Natural killer cell (primary cell): ENCODE data around the gene PIM1. TPM values are rescaled to one million over a fixed set of nuclear protein-coding genes. Genes with fewer than 3 reads are reported as not detected.

Experiments used
- ATAC-seq, 3 donors: fragments of 150-1000 bp in 2 of 3; fragments of 200-7000 bp in 1 of 3; cut with Tn5 transposase; 1 replicate in 1 of 3; 2 replicates in 2 of 3; pipeline ENCODE4 v1.10.0; 2021; ENCODE audit warnings: mild to moderate bottlenecking in 2 of 3, moderate library complexity in 2 of 3
- DNase-seq, 2 donors: peaks; one replicate each; pipeline versions ENCODE4 v3.0.0 to v3.0.0-alpha.2; 2013 to 2021; ENCODE audit warnings: mixed read lengths in 1 of 2
- H3K27ac ChIP-seq: one replicate; pipeline ENCODE4 v1.5.1; 2013; ENCODE audit warnings: mild to moderate bottlenecking, low read length
- H3K27me3 ChIP-seq: one replicate; pipeline ENCODE4 v1.6.1; 2013; ENCODE audit warnings: low read length; ENCODE audit not compliant: control insufficient read depth, insufficient read depth
- H3K36me3 ChIP-seq: one replicate; pipeline ENCODE4 v1.6.1; 2013; ENCODE audit warnings: low read length; ENCODE audit not compliant: control insufficient read depth, insufficient read depth
- H3K4me1 ChIP-seq: one replicate; pipeline ENCODE4 v1.6.1; 2013; ENCODE audit warnings: low read length; ENCODE audit not compliant: control insufficient read depth, insufficient read depth
- H3K4me3 ChIP-seq: one replicate; pipeline ENCODE4 v1.5.1; 2013; ENCODE audit warnings: low read length
- H3K9me3 ChIP-seq: one replicate; pipeline ENCODE4 v1.6.1; 2013; ENCODE audit warnings: low read length; ENCODE audit not compliant: control insufficient read depth, insufficient read depth
- H3K27ac Mint-ChIP-seq, 2 donors: one replicate each; pipeline ENCODE4 v1.8.0; 2022; ENCODE audit warnings: mild to moderate bottlenecking in 2 of 2, mixed read lengths in 2 of 2, moderate library complexity in 1 of 2
- H3K27me3 Mint-ChIP-seq, 2 donors: one replicate each; pipeline ENCODE4 v1.8.0; 2022; ENCODE audit warnings: low read depth in 2 of 2, mixed read lengths in 2 of 2
- H3K36me3 Mint-ChIP-seq: one replicate; pipeline ENCODE4 v1.8.0; 2022; ENCODE audit warnings: mixed read lengths
- H3K4me1 Mint-ChIP-seq, 2 donors: one replicate each; pipeline ENCODE4 v1.8.0; 2022; ENCODE audit warnings: mixed read lengths in 2 of 2
- H3K4me3 Mint-ChIP-seq: one replicate; pipeline ENCODE4 v1.8.0; 2022; ENCODE audit warnings: mild to moderate bottlenecking, moderate library complexity, mixed read lengths
- H3K9me3 Mint-ChIP-seq, 2 donors: one replicate each; pipeline ENCODE4 v1.8.0; 2022; ENCODE audit warnings: mixed read lengths in 2 of 2
- CTCF ChIP-seq: fragments of 200-600 bp; IDR thresholded peaks from one replicate; pipeline ENCODE4 v1.8.0; 2022; ENCODE audit warnings: antibody characterized with exemption
- WGBS: methylation state at CpG from one replicate; pipeline ENCODE4 v1.1.7; 2013; ENCODE audit warnings: missing lambda C conversion rate; ENCODE audit not compliant: insufficient coverage; 5-methylcytosine and 5-hydroxymethylcytosine counted together
- intact Hi-C: fragments of 100-400 bp; cut with micrococcal nuclease; formaldehyde crosslinking; loops from one replicate; pipeline ENCODE4 v1.14.2; 2022
- total RNA-seq, 4 donors: library from RNA; stranded (reverse); fragments of 120-200 nt in 1 of 4; gene quantifications; one replicate each; pipeline versions ENCODE4 v1.2.3 to v1.2.4, GENCODE V29; 2013 to 2022

PIM1 gene
- total RNA-seq, 3 donors from 2014 or later (not counting 1 experiment from before 2014, with no cell fraction given): 188 to 242 (median 215) TPM

GRCh38 chr6:37137201-37138090 is 32.5 kb upstream of the PIM1 start:
- Mint-ChIP-seq H3K27ac (peak overlapping the region in 1 of 2 donors; percentile 59), H3K9me3 (no peaks in the 10 kb centered on the region), H3K4me1 (peaks cover 10 to 17% of the 10 kb centered on the region in 2 donors), H3K36me3 (no peaks in the 10 kb centered on the region), H3K27me3 (peaks cover 3 to 8% of the 10 kb centered on the region in 2 donors), H3K4me3 (no peak overlapping the region)
- 72% methylated on average over 19 of the region's 19 CpGs for WGBS
- Histone ChIP-seq H3K27me3 (no peaks in the 10 kb centered on the region), H3K4me1 (peaks cover 21% of the 10 kb centered on the region), H3K4me3 (no peak overlapping the region), H3K27ac (peak overlapping the region; percentile 50), H3K36me3 (no peaks in the 10 kb centered on the region), H3K9me3 (no peaks in the 10 kb centered on the region)
- peak in 1 of 2 donors; percentile 68 for DNase-seq
- TF ChIP-seq CTCF: no peak
- ATAC-seq: peak; percentile 66 to 78 (median 71)
- intact Hi-C loops: no loop called here

- H3K27ac ChIP-seq: no peak overlapping the region
- DNase-seq: no peak
- Mint-ChIP-seq H3K27ac (no peak overlapping the region), H3K9me3 (no peaks in the 10 kb centered on the region), H3K4me3 (no peak overlapping the region), H3K27me3 (peaks cover 4 to 8% of the 10 kb centered on the region in 2 donors), H3K36me3 (no peaks in the 10 kb centered on the region), H3K4me1 (peaks cover 10 to 16% of the 10 kb centered on the region in 2 donors)
- TF ChIP-seq CTCF: no peak
- H3K4me3 ChIP-seq: no peak overlapping the region
- intact Hi-C loops: no loop called here
- no peak for ATAC-seq
- H3K4me1 ChIP-seq: peaks cover 16% of the 10 kb centered on the region
- H3K9me3 ChIP-seq: no peaks in the 10 kb centered on the region
- H3K27me3 ChIP-seq: no peaks in the 10 kb centered on the region
- WGBS: 100% methylated on average over 1 of the region's 1 CpG
- no peaks in the 10 kb centered on the region for H3K36me3 ChIP-seq
These were observed 31.1 kb upstream of the PIM1 start for GRCh38 chr6:37138856-37139229.

GRCh38 chr6:37139230-37139962 is 30.6 kb upstream of the PIM1 start:
- Mint-ChIP-seq H3K36me3 (no peaks in the 10 kb centered on the region), H3K27ac (no peak overlapping the region), H3K4me3 (no peak overlapping the region), H3K9me3 (no peaks in the 10 kb centered on the region), H3K27me3 (peaks cover 6 to 8% of the 10 kb centered on the region in 2 donors), H3K4me1 (peaks cover 6 to 11% of the 10 kb centered on the region in 2 donors)
- DNase-seq: no peak
- H3K27ac ChIP-seq: no peak overlapping the region
- ATAC-seq: no peak
- intact Hi-C loops: no loop called here
- WGBS: 100% methylated on average over 4 of the region's 5 CpGs
- H3K9me3 ChIP-seq: no peaks in the 10 kb centered on the region
- no peaks in the 10 kb centered on the region for H3K36me3 ChIP-seq
- TF ChIP-seq CTCF: no peak
- H3K27me3 ChIP-seq: no peaks in the 10 kb centered on the region
- H3K4me1 ChIP-seq: peaks cover 11% of the 10 kb centered on the region
- H3K4me3 ChIP-seq: no peak overlapping the region
